Calu3 (cell line): ENCODE data around the gene KLC1. TPM values are rescaled to one million over a fixed set of nuclear protein-coding genes. Genes with fewer than 3 reads are reported as not detected.

Source experiments
- BruUV-seq: library from RNA; stranded (reverse); fragments of 400-500 nt; replicated peaks from 2 replicates; lab custom pipeline; 2021; lab: Mats Ljungman, UMichigan
- CTCF ChIA-PET: fragments of 300-600 bp; sonication (Branson Sonifier 250); formaldehyde crosslinking; loops from one replicate; lab custom pipeline; 2022; ENCODE audit warnings: antibody characterized with exemption; lab: Charles Lee
- DNase-seq: peaks from one replicate; pipeline ENCODE4 v3.0.0; 2022
- H3K27ac Mint-ChIP-seq: one replicate; pipeline ENCODE4 v1.8.0; 2022; ENCODE audit warnings: mixed read lengths; ENCODE audit not compliant: unreplicated experiment
- H3K27me3 Mint-ChIP-seq: one replicate; pipeline ENCODE4 v1.8.0; 2022; ENCODE audit warnings: mixed read lengths; ENCODE audit not compliant: unreplicated experiment
- H3K36me3 Mint-ChIP-seq: one replicate; pipeline ENCODE4 v1.8.0; 2022; ENCODE audit warnings: mild to moderate bottlenecking, moderate library complexity, mixed read lengths; ENCODE audit not compliant: insufficient read depth, unreplicated experiment
- H3K4me1 Mint-ChIP-seq: one replicate; pipeline ENCODE4 v1.8.0; 2022; ENCODE audit warnings: mild to moderate bottlenecking, low read depth, mixed read lengths; ENCODE audit not compliant: unreplicated experiment
- H3K4me3 Mint-ChIP-seq: one replicate; pipeline ENCODE4 v1.8.0; 2022; ENCODE audit warnings: mild to moderate bottlenecking, low read depth, moderate library complexity, mixed read lengths; ENCODE audit not compliant: unreplicated experiment
- H3K9me3 Mint-ChIP-seq: one replicate; pipeline ENCODE4 v1.8.0; 2022; ENCODE audit warnings: low read depth, mixed read lengths; ENCODE audit not compliant: unreplicated experiment
- CTCF ChIP-seq: fragments of 200-600 bp; IDR thresholded peaks from one replicate; pipeline ENCODE4 v1.8.0; 2022; ENCODE audit warnings: antibody characterized with exemption; ENCODE audit not compliant: unreplicated experiment
- intact Hi-C: fragments of 100-400 bp; cut with micrococcal nuclease; formaldehyde crosslinking; loops from one replicate; pipeline ENCODE4 v1.10.0; 2022; ENCODE audit not compliant: unreplicated experiment
- total RNA-seq: library from RNA; stranded (reverse); gene quantifications from 2 replicates; pipeline ENCODE4 v1.2.3, GENCODE V29; 2022

Gene KLC1
- total RNA-seq, 1 experiment from 2014 or later, result 124 TPM

- H3K4me1 Mint-ChIP-seq, result no peaks in the 10 kb centered on the region
- CTCF ChIA-PET, result interaction anchor here (0.6 to 0.8 kb wide), 3 partner anchors 11 to 1250 kb away, joined by 3 to 6 read pairs (median 3); no protein-coding TSS in a partner anchor
These were observed 30.6 kb downstream of the KLC1 start for GRCh38 chr14:103659631-103660030.

GRCh38 chr14:103662029-103662428 is 33.0 kb downstream of the KLC1 start:
- Mint-ChIP-seq H3K27ac (no peak overlapping the region), H3K36me3 (peaks cover 52% of the 10 kb centered on the region), H3K4me1 (no peaks in the 10 kb centered on the region), H3K27me3 (no peaks in the 10 kb centered on the region), H3K4me3 (no peak overlapping the region), H3K9me3 (no peaks in the 10 kb centered on the region)
- TF ChIP-seq CTCF, result no peak
- CTCF ChIA-PET, result no interaction called here
- intact Hi-C loops, result no loop called here
- BruUV-seq, result no TSS peak
- DNase-seq, result no peak

More at GRCh38 chr14:103659631-103660030, 30.6 kb downstream of the KLC1 start:
- intact Hi-C loops, result no loop called here
- no peak overlapping the region for H3K4me3 Mint-ChIP-seq
- H3K27me3 Mint-ChIP-seq, result no peaks in the 10 kb centered on the region
- H3K9me3 Mint-ChIP-seq, result no peaks in the 10 kb centered on the region
- no peak for DNase-seq
- H3K27ac Mint-ChIP-seq, result no peak overlapping the region
- TF ChIP-seq CTCF, result no peak
- BruUV-seq, result no TSS peak
- H3K36me3 Mint-ChIP-seq, result peaks cover 47% of the 10 kb centered on the region

- TF ChIP-seq CTCF, result no peak
- H3K27ac Mint-ChIP-seq, result no peak overlapping the region
- no peak for DNase-seq
- H3K27me3 Mint-ChIP-seq, result no peaks in the 10 kb centered on the region
- H3K4me3 Mint-ChIP-seq, result no peak overlapping the region
- H3K4me1 Mint-ChIP-seq, result no peaks in the 10 kb centered on the region
- H3K9me3 Mint-ChIP-seq, result no peaks in the 10 kb centered on the region
- peaks cover 58% of the 10 kb centered on the region for H3K36me3 Mint-ChIP-seq
- no TSS peak for BruUV-seq
- intact Hi-C loops, result no loop called here
- CTCF ChIA-PET, result no interaction called here
These were observed 33.6 kb downstream of the KLC1 start for GRCh38 chr14:103662591-103662990.

- Mint-ChIP-seq H3K9me3 (no peaks in the 10 kb centered on the region), H3K4me1 (no peaks in the 10 kb centered on the region), H3K36me3 (peaks cover 59% of the 10 kb centered on the region), H3K27me3 (no peaks in the 10 kb centered on the region), H3K4me3 (no peak overlapping the region), H3K27ac (no peak overlapping the region)
- CTCF ChIA-PET, result no interaction called here
- no TSS peak for BruUV-seq
- DNase-seq, result no peak
- no peak for TF ChIP-seq CTCF
- intact Hi-C loops, result no loop called here
These were observed 34.5 kb downstream of the KLC1 start for GRCh38 chr14:103663506-103663905.
